ENCODE data around the gene CCDC6.
"Not testable (repeated sequence)": the region's sequence is repeated elsewhere in the genome, so short reads cannot be mapped to it uniquely, and the experiment has no call there.

The CCDC6 gene

GRCh38 chr10:59905731-59906416 is 482 bp downstream of the CCDC6 start:
- no peak for DNase-seq (ENCODE audit: low spot score)

GRCh38 chr10:59905066-59905730 is 1.2 kb downstream of the CCDC6 start:
- peak; percentile 18 for DNase-seq (ENCODE audit: low spot score)

GRCh38 chr10:59904426-59905065 is 1.8 kb downstream of the CCDC6 start:
- DNase-seq (ENCODE audit: low spot score), result peak; percentile 30

GRCh38 chr10:59903871-59904270 is 2.5 kb downstream of the CCDC6 start:
- DNase-seq (ENCODE audit: low spot score), result no peak

- DNase-seq (ENCODE audit: low spot score), result no peak
Observed at GRCh38 chr10:59902016-59902415, 4.3 kb downstream of the CCDC6 start.

GRCh38 chr10:59901470-59901869 is 4.9 kb downstream of the CCDC6 start:
- DNase-seq (ENCODE audit: low spot score), result no peak

- DNase-seq (ENCODE audit: low spot score), result no peak
Observed at GRCh38 chr10:59900048-59900727, 6.2 kb downstream of the CCDC6 start.

- DNase-seq (ENCODE audit: low spot score), result peak; percentile 46
Observed at GRCh38 chr10:59898125-59898835, 8.1 kb downstream of the CCDC6 start.

- DNase-seq (ENCODE audit: low spot score), result no peak
Observed at GRCh38 chr10:59896191-59896590, 10.2 kb downstream of the CCDC6 start.

- no peak for DNase-seq (ENCODE audit: low spot score)
Observed at GRCh38 chr10:59895629-59896116, 10.7 kb downstream of the CCDC6 start.

- DNase-seq (ENCODE audit: low spot score), result peak; percentile 85
Observed at GRCh38 chr10:59894114-59894513, 12.2 kb downstream of the CCDC6 start.

- no peak for DNase-seq (ENCODE audit: low spot score)
Observed at GRCh38 chr10:59892697-59893096, 13.7 kb downstream of the CCDC6 start.

GRCh38 chr10:59891936-59892335 is 14.4 kb downstream of the CCDC6 start:
- no peak for DNase-seq (ENCODE audit: low spot score)

- no peak for DNase-seq (ENCODE audit: low spot score)
Observed at GRCh38 chr10:59891349-59891748, 15.0 kb downstream of the CCDC6 start.

GRCh38 chr10:59888781-59889435 is 17.4 kb downstream of the CCDC6 start:
- DNase-seq (ENCODE audit: low spot score), result no peak

GRCh38 chr10:59887972-59888640 is 18.2 kb downstream of the CCDC6 start:
- no peak for DNase-seq (ENCODE audit: low spot score)

GRCh38 chr10:59887006-59887405 is 19.4 kb downstream of the CCDC6 start:
- no peak for DNase-seq (ENCODE audit: low spot score)

- DNase-seq (ENCODE audit: low spot score), result peak; percentile 65
Observed at GRCh38 chr10:59885430-59886134, 20.8 kb downstream of the CCDC6 start.

- not testable (repeated sequence) for DNase-seq (ENCODE audit: low spot score)
Observed at GRCh38 chr10:59884893-59885292, 21.5 kb downstream of the CCDC6 start.

GRCh38 chr10:59881640-59882039 is 24.7 kb downstream of the CCDC6 start:
- no peak for DNase-seq (ENCODE audit: low spot score)
